Activated CD8-positive, alpha-beta memory T cell treated with anti-CD3 and anti-CD28 coated beads for 4 hours (primary cell): ENCODE data around the gene GH1.
"Not testable (repeated sequence)": the region's sequence is repeated elsewhere in the genome, so short reads cannot be mapped to it uniquely, and the experiment has no call there.

ENCODE experiments used
- DNase-seq, 2 donors: peaks; one replicate each; pipeline ENCODE4 v3.0.0-alpha.2; 2020; ENCODE audit warnings: low read depth in 2 of 2

Gene GH1

GRCh38 chr17:63926164-63926563, 7.5 kb upstream of the GH1 start:
- DNase-seq: no peak

GRCh38 chr17:63925615-63926014, 7.0 kb upstream of the GH1 start:
- no peak for DNase-seq

- not testable (repeated sequence) for DNase-seq
Measured at GRCh38 chr17:63922402-63922801, 3.8 kb upstream of the GH1 start.

- DNase-seq: not testable (repeated sequence)
Measured at GRCh38 chr17:63920779-63921178, 2.1 kb upstream of the GH1 start.

GRCh38 chr17:63920050-63920449, 1.4 kb upstream of the GH1 start:
- not testable (repeated sequence) for DNase-seq

GRCh38 chr17:63919311-63919723, 678 bp upstream of the GH1 start:
- DNase-seq: peak; percentile 48 to 50

GRCh38 chr17:63918305-63918704, 334 bp downstream of the GH1 start:
- DNase-seq: no peak

GRCh38 chr17:63917646-63918045, 993 bp downstream of the GH1 start:
- no peak for DNase-seq

GRCh38 chr17:63917206-63917605, 1.4 kb downstream of the GH1 start:
- not testable (repeated sequence) for DNase-seq

- DNase-seq: no peak
Measured at GRCh38 chr17:63916566-63917185, 2.0 kb downstream of the GH1 start.

GRCh38 chr17:63915753-63916152, 2.9 kb downstream of the GH1 start:
- DNase-seq: not testable (repeated sequence)

- DNase-seq: no peak
Measured at GRCh38 chr17:63914471-63914870, 4.2 kb downstream of the GH1 start.

GRCh38 chr17:63911657-63912100, 7.0 kb downstream of the GH1 start:
- DNase-seq: peak; percentile 20 to 35

GRCh38 chr17:63911041-63911635, 7.5 kb downstream of the GH1 start, which contains the start of gene CSHL1:
Gene CSHL1, minus strand, starts transcription at chr17:63911258. Its CDS starts 62 bp downstream, at chr17:63911196.
- DNase-seq: no peak

GRCh38 chr17:63910096-63910495, 8.5 kb downstream of the GH1 start:
- no peak for DNase-seq

GRCh38 chr17:63909586-63909985, 9.1 kb downstream of the GH1 start:
- not testable (repeated sequence) for DNase-seq

GRCh38 chr17:63907161-63907778, 11.4 kb downstream of the GH1 start:
- not testable (repeated sequence) for DNase-seq

- DNase-seq: not testable (repeated sequence)
Measured at GRCh38 chr17:63904796-63905195, 13.8 kb downstream of the GH1 start.

GRCh38 chr17:63903787-63904201, 14.8 kb downstream of the GH1 start:
- DNase-seq: not testable (repeated sequence)

- DNase-seq: not testable (repeated sequence)
Measured at GRCh38 chr17:63901971-63902370, 16.7 kb downstream of the GH1 start.

GRCh38 chr17:63898899-63899798, 19.5 kb downstream of the GH1 start:
- not testable (repeated sequence) for DNase-seq
